NCI-H526 (cell line): ENCODE data around the gene RAB29.

ENCODE experiments used
- DNase-seq, 2 experiments: peaks; one replicate each; lab custom pipeline; 2025; lab: John Stamatoyannopoulos, UW

RAB29 gene

GRCh38 chr1:205763980-205764379 lies 11.3 kb downstream of the RAB29 start:
- no peak for DNase-seq

- DNase-seq = no peak
Observed at GRCh38 chr1:205760606-205761005, 14.7 kb downstream of the RAB29 start.

GRCh38 chr1:205756552-205756951 lies 18.7 kb downstream of the RAB29 start:
- no peak for DNase-seq

- DNase-seq = no peak
Observed at GRCh38 chr1:205754857-205755256, 20.4 kb downstream of the RAB29 start.

- peak in 1 of 2 experiments; percentile 5 for DNase-seq
Observed at GRCh38 chr1:205751036-205751651, 24.1 kb downstream of the RAB29 start.

GRCh38 chr1:205750138-205751035 lies 24.9 kb downstream of the RAB29 start, which contains the start of gene NUCKS1:
NUCKS1 (minus strand) TSS chr1:205750182; CDS start chr1:205749973, 209 bp downstream.
- DNase-seq = peak; percentile 97

- peak; percentile 66 to 91 for DNase-seq
Observed at GRCh38 chr1:205749234-205750137, 25.8 kb downstream of the RAB29 start.

GRCh38 chr1:205748403-205749233 lies 26.7 kb downstream of the RAB29 start:
- peak; percentile 26 to 49 for DNase-seq

GRCh38 chr1:205746757-205747412 lies 28.4 kb downstream of the RAB29 start:
- DNase-seq = no peak

- DNase-seq = no peak
Observed at GRCh38 chr1:205744403-205744802, 30.9 kb downstream of the RAB29 start.

GRCh38 chr1:205743977-205744376 lies 31.3 kb downstream of the RAB29 start:
- DNase-seq = no peak

GRCh38 chr1:205741681-205742080 lies 33.6 kb downstream of the RAB29 start:
- no peak for DNase-seq

GRCh38 chr1:205739348-205740160 lies 35.7 kb downstream of the RAB29 start:
- no peak for DNase-seq

- DNase-seq = no peak
Observed at GRCh38 chr1:205735218-205735617, 40.1 kb downstream of the RAB29 start.

- DNase-seq = no peak
Observed at GRCh38 chr1:205733438-205734175, 41.7 kb downstream of the RAB29 start.

GRCh38 chr1:205729945-205730610 lies 45.2 kb downstream of the RAB29 start:
- no peak for DNase-seq

- DNase-seq = no peak
Observed at GRCh38 chr1:205726619-205727125, 48.6 kb downstream of the RAB29 start.

- DNase-seq = no peak
Observed at GRCh38 chr1:205725514-205725913, 49.8 kb downstream of the RAB29 start.
